Thymus (tissue), 11 donors: ENCODE results near the gene ZAR1L. TPM values are rescaled to one million over a fixed set of nuclear protein-coding genes. Genes with fewer than 3 reads are reported as not detected.

Source experiments
- DNase-seq, 9 donors: peaks; one replicate each; pipeline ENCODE4 v3.0.0-alpha.2; 2013; ENCODE audit warnings: low spot score in 9 of 9, low read depth in 6 of 9, missing footprints in 1 of 9
- H3K27ac ChIP-seq, 2 donors: one replicate each; pipeline ENCODE4 v1.5.1; 2013; ENCODE audit warnings: control low read depth in 1 of 2, low read depth in 1 of 2, low read length in 1 of 2, mild to moderate bottlenecking in 1 of 2, moderate library complexity in 1 of 2
- H3K27me3 ChIP-seq, 2 donors: one replicate each; pipeline ENCODE4 v1.5.1; 2013; ENCODE audit warnings: low read length in 1 of 2; ENCODE audit not compliant: control insufficient read depth in 2 of 2, insufficient read depth in 1 of 2
- H3K36me3 ChIP-seq, 2 donors: one replicate each; pipeline ENCODE4 v1.5.1; 2013; ENCODE audit warnings: low read length in 1 of 2, mild to moderate bottlenecking in 1 of 2, moderate library complexity in 1 of 2; ENCODE audit not compliant: control insufficient read depth in 2 of 2, insufficient read depth in 2 of 2
- H3K4me1 ChIP-seq, 2 donors: one replicate each; pipeline ENCODE4 v1.5.1; 2013; ENCODE audit warnings: low read length in 2 of 2; ENCODE audit not compliant: control insufficient read depth in 2 of 2, insufficient read depth in 2 of 2
- H3K4me3 ChIP-seq, 2 donors: one replicate each; pipeline ENCODE4 v1.5.1; 2013; ENCODE audit warnings: low read length in 2 of 2, control low read depth in 1 of 2, mild to moderate bottlenecking in 1 of 2
- H3K9me3 ChIP-seq, 2 donors: one replicate each; pipeline ENCODE4 v1.5.1; 2013; ENCODE audit warnings: low read length in 1 of 2, mild to moderate bottlenecking in 1 of 2; ENCODE audit not compliant: control insufficient read depth in 2 of 2, insufficient read depth in 1 of 2
- WGBS: extraction: QIAGEN DNeasy Blood & Tissue Kit; methylation state at CpG from one replicate; pipeline ENCODE4 v1.1.7; 2013; 5-methylcytosine and 5-hydroxymethylcytosine counted together
- polyA plus RNA-seq: library from polyadenylated mRNA; stranded (reverse); fragments of 200-250 nt; gene quantifications from one replicate; pipeline ENCODE4 v1.2.3, GENCODE V29; 2013
- total RNA-seq: library from RNA; stranded (reverse); fragments of 120-200 nt; gene quantifications from one replicate; pipeline ENCODE4 v1.2.4, GENCODE V29; 2013
- donor health status: healthy.

Gene ZAR1L
- total and polyA plus RNA-seq, 2 donors: 0.07 TPM; not detected in 1

GRCh38 chr13:32330441-32330840 is 15.3 kb upstream of the ZAR1L start:
- H3K27ac ChIP-seq: no peak overlapping the region
- H3K36me3 ChIP-seq: peaks cover 10 to 28% of the 10 kb centered on the region in 2 donors
- H3K4me3 ChIP-seq: no peak overlapping the region
- DNase-seq: no peak
- no peaks in the 10 kb centered on the region for H3K9me3 ChIP-seq
- no peaks in the 10 kb centered on the region for H3K4me1 ChIP-seq
- 99% methylated on average over 2 of the region's 2 CpGs for WGBS
- H3K27me3 ChIP-seq: no peaks in the 10 kb centered on the region

DNA sequence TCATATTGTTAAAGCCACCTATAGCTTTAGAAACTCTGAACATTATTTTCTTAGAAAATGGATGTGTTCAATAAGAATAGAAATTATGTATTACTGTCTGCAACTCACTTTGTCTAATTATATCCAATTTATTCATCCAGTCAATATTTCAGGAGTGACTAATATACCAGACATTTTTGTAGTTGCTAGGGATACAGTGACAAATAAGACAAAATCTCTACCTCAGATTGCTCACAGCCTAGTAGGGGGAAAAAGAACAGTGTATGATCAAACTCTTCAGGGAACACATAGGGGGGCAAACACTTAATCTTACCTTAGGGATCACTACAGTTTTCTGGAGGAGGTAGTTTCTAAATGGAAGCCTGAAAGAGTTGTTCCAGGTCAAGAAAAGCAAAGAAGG is 8.7 kb upstream of the ZAR1L start:
- Histone ChIP-seq H3K4me3 (no peak overlapping the region), H3K4me1 (no peaks in the 10 kb centered on the region), H3K36me3 (peaks cover 0 to 38% of the 10 kb centered on the region in 2 donors), H3K9me3 (no peaks in the 10 kb centered on the region), H3K27me3 (no peaks in the 10 kb centered on the region), H3K27ac (no peak overlapping the region)
- DNase-seq: no peak

- H3K27me3 ChIP-seq: no peaks in the 10 kb centered on the region
These were observed 5.4 kb upstream of the ZAR1L start for GRCh38 chr13:32320528-32320927.

DNA sequence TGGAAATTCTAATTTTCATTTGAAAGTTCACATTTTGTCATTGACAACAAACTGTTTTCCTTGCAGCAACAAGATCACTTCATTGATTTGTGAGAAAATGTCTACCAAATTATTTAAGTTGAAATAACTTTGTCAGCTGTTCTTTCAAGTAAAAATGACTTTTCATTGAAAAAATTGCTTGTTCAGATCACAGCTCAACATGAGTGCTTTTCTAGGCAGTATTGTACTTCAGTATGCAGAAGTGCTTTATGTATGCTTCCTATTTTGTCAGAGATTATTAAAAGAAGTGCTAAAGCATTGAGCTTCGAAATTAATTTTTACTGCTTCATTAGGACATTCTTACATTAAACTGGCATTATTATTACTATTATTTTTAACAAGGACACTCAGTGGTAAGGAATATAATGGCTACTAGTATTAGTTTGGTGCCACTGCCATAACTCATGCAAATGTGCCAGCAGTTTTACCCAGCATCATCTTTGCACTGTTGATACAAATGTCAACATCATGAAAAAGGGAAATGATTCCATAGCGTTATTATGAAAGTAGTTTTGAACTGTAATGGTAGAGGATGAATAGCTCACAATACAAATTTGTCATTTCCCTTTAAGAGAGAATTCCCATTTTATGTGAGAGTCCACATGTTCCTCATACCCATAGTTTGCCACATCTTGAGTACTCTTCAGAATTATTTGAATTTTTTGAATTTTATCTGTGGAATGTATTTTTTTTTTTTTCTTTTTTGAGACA is 2.7 kb upstream of the ZAR1L start:
- DNase-seq: no peak
- Histone ChIP-seq H3K36me3 (peaks cover 0 to 22% of the 10 kb centered on the region in 2 donors), H3K4me3 (no peak overlapping the region), H3K4me1 (peaks cover 2 to 10% of the 10 kb centered on the region in 2 donors), H3K27ac (no peak overlapping the region), H3K27me3 (no peaks in the 10 kb centered on the region), H3K9me3 (no peaks in the 10 kb centered on the region)
- WGBS: 95% methylated on average over 2 of the region's 2 CpGs

More at GRCh38 chr13:32320528-32320927, 5.4 kb upstream of the ZAR1L start:
- H3K27ac ChIP-seq: no peak overlapping the region
- peaks cover 0 to 29% of the 10 kb centered on the region in 2 donors for H3K36me3 ChIP-seq
- 94% methylated on average over 4 of the region's 4 CpGs for WGBS
- DNase-seq: no peak
- H3K9me3 ChIP-seq: no peaks in the 10 kb centered on the region
- no peak overlapping the region for H3K4me3 ChIP-seq
- H3K4me1 ChIP-seq: peaks cover 0 to 3% of the 10 kb centered on the region in 2 donors

DNA sequence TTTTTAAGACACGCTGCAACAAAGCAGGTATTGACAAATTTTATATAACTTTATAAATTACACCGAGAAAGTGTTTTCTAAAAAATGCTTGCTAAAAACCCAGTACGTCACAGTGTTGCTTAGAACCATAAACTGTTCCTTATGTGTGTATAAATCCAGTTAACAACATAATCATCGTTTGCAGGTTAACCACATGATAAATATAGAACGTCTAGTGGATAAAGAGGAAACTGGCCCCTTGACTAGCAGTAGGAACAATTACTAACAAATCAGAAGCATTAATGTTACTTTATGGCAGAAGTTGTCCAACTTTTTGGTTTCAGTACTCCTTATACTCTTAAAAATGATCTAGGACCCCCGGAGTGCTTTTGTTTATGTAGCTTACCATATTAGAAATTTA is 1.3 kb upstream of the ZAR1L start:
- Histone ChIP-seq H3K27me3 (no peaks in the 10 kb centered on the region), H3K9me3 (no peaks in the 10 kb centered on the region), H3K4me3 (peak overlapping the region; percentile 68 to 80), H3K36me3 (peaks cover 0 to 13% of the 10 kb centered on the region in 2 donors), H3K4me1 (peaks cover 2 to 10% of the 10 kb centered on the region in 2 donors), H3K27ac (peak overlapping the region in 1 of 2 donors; percentile 95)
- 49% methylated on average over 6 of the region's 6 CpGs for WGBS
- DNase-seq: peak in 1 of 9 donors; percentile 19

- Histone ChIP-seq H3K9me3 (no peaks in the 10 kb centered on the region), H3K4me3 (peak overlapping the region; percentile 68 to 80), H3K27ac (peak overlapping the region; percentile 77 to 95), H3K4me1 (peaks cover 2 to 10% of the 10 kb centered on the region in 2 donors), H3K36me3 (peaks cover 0 to 10% of the 10 kb centered on the region in 2 donors), H3K27me3 (no peaks in the 10 kb centered on the region)
- under 1% methylated on average over 13 of the region's 13 CpGs for whole genome bisulfite sequencing
- peak in 1 of 9 donors; percentile 25 for DNase-seq
These were observed 821 bp upstream of the ZAR1L start for GRCh38 chr13:32316028-32316339.

DNA sequence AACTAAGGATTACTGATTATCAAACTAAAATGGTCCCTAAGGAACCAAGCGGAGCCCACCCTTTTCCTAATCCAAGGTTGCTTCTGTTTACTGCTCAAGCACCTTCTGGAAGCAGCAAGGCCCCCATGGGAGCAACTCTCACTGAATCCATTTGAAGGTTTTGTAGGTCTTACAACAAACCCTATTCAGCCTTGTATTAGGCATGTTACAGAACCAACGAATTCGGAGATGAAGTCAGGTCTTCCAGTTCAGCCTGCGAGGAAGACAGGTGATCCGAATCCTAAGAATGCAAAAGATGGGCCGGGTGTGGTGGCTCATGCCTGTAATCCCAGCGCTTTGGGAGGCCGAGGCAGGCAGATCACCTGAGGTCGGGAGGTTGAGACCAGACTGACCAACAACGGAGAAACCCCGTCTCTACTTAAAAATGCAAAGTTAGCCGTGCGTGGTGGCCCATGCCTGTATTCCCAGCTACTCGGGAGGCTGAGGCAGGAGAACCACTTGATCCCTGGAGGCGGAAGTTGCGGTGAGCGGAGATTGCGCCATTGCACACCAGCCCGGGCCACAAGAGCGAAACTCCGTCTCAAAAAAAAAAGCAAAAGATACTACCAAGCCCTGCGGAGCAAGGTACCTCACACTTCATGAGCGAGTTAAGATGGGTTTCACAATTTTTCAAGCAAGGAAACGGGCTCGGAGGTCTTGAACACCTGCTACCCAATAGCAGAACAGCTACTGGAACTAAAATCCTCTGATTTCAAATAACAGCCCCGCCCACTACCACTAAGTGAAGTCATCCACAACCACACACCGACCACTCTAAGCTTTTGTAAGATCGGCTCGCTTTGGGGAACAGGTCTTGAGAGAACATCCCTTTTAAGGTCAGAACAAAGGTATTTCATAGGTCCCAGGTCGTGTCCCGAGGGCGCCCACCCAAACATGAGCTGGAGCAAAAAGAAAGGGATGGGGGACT is 609 bp downstream of the ZAR1L start:
- Histone ChIP-seq H3K36me3 (no peaks in the 10 kb centered on the region), H3K27ac (peak overlapping the region; percentile 95 to 97), H3K4me3 (peak overlapping the region; percentile 68 to 80), H3K27me3 (no peaks in the 10 kb centered on the region), H3K4me1 (peaks cover 5 to 15% of the 10 kb centered on the region in 2 donors), H3K9me3 (no peaks in the 10 kb centered on the region)
- peak in 6 of 9 donors; percentile 29 to 75 (median 42) for DNase-seq
- WGBS: 73% methylated on average over 32 of the region's 32 CpGs

GRCh38 chr13:32311188-32311897 is 3.8 kb downstream of the ZAR1L start:
- Histone ChIP-seq H3K4me3 (no peak overlapping the region), H3K9me3 (no peaks in the 10 kb centered on the region), H3K4me1 (peaks cover 7 to 15% of the 10 kb centered on the region in 2 donors), H3K27ac (no peak overlapping the region), H3K36me3 (no peaks in the 10 kb centered on the region), H3K27me3 (no peaks in the 10 kb centered on the region)
- no peak for DNase-seq
- 94% methylated on average over 36 of the region's 36 CpGs for WGBS
